ENCODE measurements around the gene FAM9A.
"Not testable (repeated sequence)": the region's sequence is repeated elsewhere in the genome, so short reads cannot be mapped to it uniquely, and the experiment has no call there.

Gene FAM9A

GRCh38 chrX:8811611-8812010 is 10.4 kb upstream of the FAM9A start:
- in situ Hi-C loops (cut with MboI; ENCODE audit: low pct_unique_long_range_greater_than_20kb, low sequenced_read_pairs, unreplicated experiment): no loop called here
- DNase-seq (ENCODE audit: low spot score): no peak
- TF ChIP-seq, protein P1, sequence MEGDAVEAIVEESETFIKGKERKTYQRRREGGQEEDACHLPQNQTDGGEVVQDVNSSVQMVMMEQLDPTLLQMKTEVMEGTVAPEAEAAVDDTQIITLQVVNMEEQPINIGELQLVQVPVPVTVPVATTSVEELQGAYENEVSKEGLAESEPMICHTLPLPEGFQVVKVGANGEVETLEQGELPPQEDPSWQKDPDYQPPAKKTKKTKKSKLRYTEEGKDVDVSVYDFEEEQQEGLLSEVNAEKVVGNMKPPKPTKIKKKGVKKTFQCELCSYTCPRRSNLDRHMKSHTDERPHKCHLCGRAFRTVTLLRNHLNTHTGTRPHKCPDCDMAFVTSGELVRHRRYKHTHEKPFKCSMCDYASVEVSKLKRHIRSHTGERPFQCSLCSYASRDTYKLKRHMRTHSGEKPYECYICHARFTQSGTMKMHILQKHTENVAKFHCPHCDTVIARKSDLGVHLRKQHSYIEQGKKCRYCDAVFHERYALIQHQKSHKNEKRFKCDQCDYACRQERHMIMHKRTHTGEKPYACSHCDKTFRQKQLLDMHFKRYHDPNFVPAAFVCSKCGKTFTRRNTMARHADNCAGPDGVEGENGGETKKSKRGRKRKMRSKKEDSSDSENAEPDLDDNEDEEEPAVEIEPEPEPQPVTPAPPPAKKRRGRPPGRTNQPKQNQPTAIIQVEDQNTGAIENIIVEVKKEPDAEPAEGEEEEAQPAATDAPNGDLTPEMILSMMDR (IDR thresholded peaks at IDR 0.05; ENCODE audit: extremely low read depth, insufficient read depth, missing control alignments): no peak

DNA sequence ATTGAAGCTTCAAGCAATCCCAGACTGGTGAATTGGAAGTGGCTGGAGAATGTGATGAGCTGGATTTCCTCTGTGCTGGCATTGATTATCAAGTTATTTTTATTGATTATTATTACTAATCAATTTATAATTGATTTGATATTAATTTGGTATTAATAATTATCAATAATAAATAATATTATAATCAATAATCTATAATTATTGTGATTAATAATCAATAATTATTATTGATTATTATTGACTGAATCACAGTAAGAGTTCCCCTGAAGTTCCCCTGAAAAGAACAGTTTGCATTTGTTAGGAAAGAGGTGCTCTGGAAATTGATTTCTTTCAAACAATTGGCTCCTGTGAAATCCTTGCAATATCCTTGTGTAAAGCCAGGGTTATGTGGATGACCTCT is 7.5 kb upstream of the FAM9A start:
- DNase-seq (ENCODE audit: low spot score): no peak
- TF ChIP-seq, protein P1 (IDR thresholded peaks at IDR 0.05; ENCODE audit: extremely low read depth, insufficient read depth, missing control alignments): no peak
- in situ Hi-C loops (cut with MboI; ENCODE audit: low pct_unique_long_range_greater_than_20kb, low sequenced_read_pairs, unreplicated experiment): no loop called here

DNA sequence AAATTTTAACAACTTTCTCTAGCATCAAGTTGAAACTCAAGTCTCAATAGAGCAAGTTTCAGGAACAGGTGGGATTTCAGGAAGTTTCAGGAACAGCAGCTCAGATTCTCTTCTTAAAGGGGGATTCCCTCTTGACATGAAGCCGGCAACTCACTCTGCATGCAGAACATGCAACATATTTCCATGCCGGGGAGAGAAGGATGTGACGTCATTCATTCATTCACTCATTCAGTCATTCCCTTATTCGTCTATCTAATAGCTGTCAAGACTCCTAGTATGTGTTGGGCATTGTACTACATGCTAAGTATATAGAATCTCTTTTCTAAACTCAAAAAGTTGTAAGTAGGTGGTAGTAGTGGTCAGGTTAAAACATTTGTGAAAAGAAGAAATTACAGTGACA is 4.8 kb upstream of the FAM9A start:
- TF ChIP-seq, protein P1 (IDR thresholded peaks at IDR 0.05; ENCODE audit: extremely low read depth, insufficient read depth, missing control alignments): no peak
- in situ Hi-C loops (cut with MboI; ENCODE audit: low pct_unique_long_range_greater_than_20kb, low sequenced_read_pairs, unreplicated experiment): no loop called here
- no peak for DNase-seq (ENCODE audit: low spot score)

- DNase-seq (ENCODE audit: low spot score): no peak
- TF ChIP-seq, protein P1 (IDR thresholded peaks at IDR 0.05; ENCODE audit: extremely low read depth, insufficient read depth, missing control alignments): no peak
- in situ Hi-C loops (cut with MboI; ENCODE audit: low pct_unique_long_range_greater_than_20kb, low sequenced_read_pairs, unreplicated experiment): no loop called here
Observed at GRCh38 chrX:8805046-8805445, 3.9 kb upstream of the FAM9A start.

DNA sequence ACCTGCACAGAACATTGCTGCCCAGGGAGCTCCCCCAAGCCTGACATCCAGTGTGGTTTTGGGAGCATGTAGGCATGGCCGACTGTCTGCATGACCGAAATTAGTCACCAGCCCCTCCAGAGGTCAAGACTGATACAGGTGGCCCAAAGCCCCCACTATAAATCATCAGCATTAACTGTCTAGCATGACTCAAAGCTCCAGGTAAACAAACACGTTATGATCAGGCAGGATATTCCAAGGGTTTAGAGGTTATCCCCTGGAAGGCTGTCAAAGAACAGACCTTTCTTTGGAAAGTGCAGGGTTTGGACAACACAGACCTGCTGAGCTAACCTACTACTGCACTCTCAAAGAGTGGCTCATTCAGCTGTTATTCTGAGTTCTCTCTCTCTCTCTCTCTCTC is 2.1 kb upstream of the FAM9A start:
- in situ Hi-C loops (cut with MboI; ENCODE audit: low pct_unique_long_range_greater_than_20kb, low sequenced_read_pairs, unreplicated experiment): no loop called here
- TF ChIP-seq, protein P1 (IDR thresholded peaks at IDR 0.05; ENCODE audit: extremely low read depth, insufficient read depth, missing control alignments): no peak
- no peak for DNase-seq (ENCODE audit: low spot score)

GRCh38 chrX:8800351-8800750 is 832 bp downstream of the FAM9A start:
- in situ Hi-C loops (cut with MboI; ENCODE audit: low pct_unique_long_range_greater_than_20kb, low sequenced_read_pairs, unreplicated experiment): not testable (repeated sequence)

DNA sequence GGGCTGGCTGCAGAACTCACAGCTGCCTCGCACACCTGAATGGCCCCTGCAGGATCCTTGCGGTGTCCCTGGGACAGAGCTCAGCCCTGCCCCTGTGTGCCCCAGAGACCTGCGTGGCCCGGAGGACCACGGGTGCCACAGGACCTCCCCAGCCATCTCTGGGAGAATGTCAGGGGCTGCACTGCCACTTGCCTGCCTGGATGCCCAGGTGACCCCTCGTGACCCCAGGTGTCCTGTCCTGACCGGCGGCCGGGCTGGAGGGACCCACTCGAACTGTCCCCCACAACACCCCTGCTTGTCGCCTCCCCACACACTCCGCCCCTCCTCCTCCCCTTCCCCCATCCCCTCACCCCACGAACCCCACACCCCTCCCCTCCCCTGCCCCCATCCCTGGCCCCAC is 1.9 kb downstream of the FAM9A start:
- in situ Hi-C loops (cut with MboI; ENCODE audit: low pct_unique_long_range_greater_than_20kb, low sequenced_read_pairs, unreplicated experiment): not testable (repeated sequence)

More at GRCh38 chrX:8800351-8800750, 832 bp downstream of the FAM9A start:
- DNase-seq (ENCODE audit: low spot score): not testable (repeated sequence)

GRCh38 chrX:8798702-8799101 is 2.5 kb downstream of the FAM9A start:
- in situ Hi-C loops (cut with MboI; ENCODE audit: low pct_unique_long_range_greater_than_20kb, low sequenced_read_pairs, unreplicated experiment); DNase-seq (ENCODE audit: low spot score): not testable (repeated sequence)

More for the DNA sequence above, 1.9 kb downstream of the FAM9A start:
- DNase-seq (ENCODE audit: low spot score): not testable (repeated sequence)

DNA sequence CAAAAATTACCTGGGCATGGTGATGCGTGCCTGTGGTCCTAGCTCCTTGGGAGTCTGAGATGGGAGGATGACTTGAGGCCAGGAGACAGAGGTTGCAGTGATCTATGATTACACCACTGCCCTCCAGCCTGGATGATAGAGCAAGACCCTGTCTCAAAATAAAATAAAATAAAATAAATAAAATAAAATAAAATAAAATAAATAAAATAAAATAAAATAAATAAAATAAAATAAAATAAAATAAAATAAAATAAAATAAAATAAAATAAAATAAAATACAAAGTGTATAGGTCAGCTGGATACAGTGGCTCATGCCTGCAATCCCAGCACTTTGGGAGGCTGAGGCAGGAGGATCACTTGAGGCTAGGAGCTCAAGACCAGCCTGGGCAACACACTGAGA is 14.1 kb downstream of the FAM9A start:
- in situ Hi-C loops (cut with MboI; ENCODE audit: low pct_unique_long_range_greater_than_20kb, low sequenced_read_pairs, unreplicated experiment); DNase-seq (ENCODE audit: low spot score): not testable (repeated sequence)
